AG04449 (cell line): Measurements from ENCODE around the gene EID3.
"Not testable (repeated sequence)": the region's sequence is repeated elsewhere in the genome, so short reads cannot be mapped to it uniquely, and the experiment has no call there.

Experiments
- CTCF ChIA-PET: fragments of 350-600 bp; formaldehyde crosslinking; extraction: SDS; loops from one replicate; lab custom pipeline; 2021; ENCODE audit warnings: antibody characterized with exemption; lab: Yijun Ruan, JAX
- POLR2A ChIA-PET: fragments of 400-600, 350-600 bp; formaldehyde crosslinking; extraction: SDS; loops from one replicate; lab custom pipeline; 2020; ENCODE audit warnings: antibody characterized with exemption, inconsistent platforms; lab: Yijun Ruan, JAX
- DNase-seq: peaks from one replicate; pipeline ENCODE4 v3.0.0-alpha.2; 2010; ENCODE audit warnings: low read depth, low spot score
- H3K4me3 ChIP-seq: 2 replicates; pipeline ENCODE4 v1.5.1; 2011; ENCODE audit warnings: low read depth, mild to moderate bottlenecking, control low read depth, low read length
- CTCF ChIP-seq: IDR thresholded peaks from one replicate; pipeline ENCODE4 v1.5.1; 2011; ENCODE audit warnings: mild to moderate bottlenecking, moderate library complexity, low read length, control low read depth, inconsistent platforms; ENCODE audit not compliant: insufficient read depth; ENCODE audit errors: missing control alignments

Gene EID3

DNA sequence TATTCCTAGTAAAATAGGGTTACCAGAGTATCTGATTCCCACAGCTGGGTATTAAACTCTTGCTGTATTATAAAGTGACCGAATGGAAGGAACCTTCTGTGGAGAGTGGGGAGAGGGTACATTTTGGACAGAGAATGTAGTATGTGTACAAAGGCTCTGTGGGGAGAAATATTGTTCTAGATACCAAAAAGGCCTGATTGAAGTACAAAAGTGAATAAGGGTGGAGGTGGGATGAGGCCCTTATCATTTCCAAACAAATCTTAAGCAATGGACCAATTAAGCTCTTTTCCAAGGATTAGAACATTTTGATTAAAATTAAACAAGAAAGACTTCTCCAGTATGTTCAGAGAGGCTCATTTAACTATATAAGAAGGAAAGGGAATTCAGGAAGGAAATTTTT, 20.4 kb downstream of the EID3 start:
- no peak for TF ChIP-seq CTCF
- H3K4me3 ChIP-seq: no peak overlapping the region
- ChIA-PET CTCF (no interaction called here), POLR2A (no interaction called here)
- no peak for DNase-seq

GRCh38 chr12:104328278-104328677, 24.7 kb downstream of the EID3 start:
- H3K4me3 ChIP-seq, DNase-seq, POLR2A ChIA-PET: not testable (repeated sequence)
- CTCF ChIA-PET: interaction anchor here (2.1 kb wide), 1 partner anchor 11 kb away, joined by 7 read pairs; no protein-coding TSS in a partner anchor

DNA sequence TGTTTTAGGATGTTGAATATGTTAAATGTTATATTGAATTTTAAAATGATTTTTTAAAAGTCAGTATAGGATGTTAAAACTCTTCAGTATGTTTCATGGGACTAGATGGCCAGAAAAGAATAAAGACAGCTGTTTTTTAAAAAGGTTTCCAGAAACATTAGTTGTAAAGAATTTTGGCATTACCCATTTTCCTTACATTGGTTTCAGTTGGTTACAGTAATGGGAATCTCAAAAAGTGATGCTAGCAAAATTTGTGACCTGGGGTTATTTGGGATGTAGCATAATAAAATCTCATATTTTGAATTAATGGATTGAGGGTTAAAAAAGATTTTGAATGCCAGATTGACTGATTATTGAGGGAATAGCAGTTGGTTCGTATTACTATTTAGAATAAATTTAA, 25.3 kb downstream of the EID3 start:
- POLR2A ChIA-PET: no interaction called here
- no peak for TF ChIP-seq CTCF
- CTCF ChIA-PET: interaction anchor here (2.1 kb wide), 1 partner anchor 11 kb away, joined by 7 read pairs; no protein-coding TSS in a partner anchor
- H3K4me3 ChIP-seq: no peak overlapping the region
- no peak for DNase-seq

- POLR2A ChIA-PET: interaction anchor here (0.6 kb wide), 1 partner anchor 19 kb away, joined by 4 read pairs; no protein-coding TSS in a partner anchor
- TF ChIP-seq CTCF: no peak
- no peak overlapping the region for H3K4me3 ChIP-seq
- DNase-seq: no peak
- CTCF ChIA-PET: interaction anchor here (2.1 kb wide), 1 partner anchor 10 kb away, joined by 7 read pairs; no protein-coding TSS in a partner anchor
Measured at GRCh38 chr12:104329707-104330532, 26.4 kb downstream of the EID3 start.

DNA sequence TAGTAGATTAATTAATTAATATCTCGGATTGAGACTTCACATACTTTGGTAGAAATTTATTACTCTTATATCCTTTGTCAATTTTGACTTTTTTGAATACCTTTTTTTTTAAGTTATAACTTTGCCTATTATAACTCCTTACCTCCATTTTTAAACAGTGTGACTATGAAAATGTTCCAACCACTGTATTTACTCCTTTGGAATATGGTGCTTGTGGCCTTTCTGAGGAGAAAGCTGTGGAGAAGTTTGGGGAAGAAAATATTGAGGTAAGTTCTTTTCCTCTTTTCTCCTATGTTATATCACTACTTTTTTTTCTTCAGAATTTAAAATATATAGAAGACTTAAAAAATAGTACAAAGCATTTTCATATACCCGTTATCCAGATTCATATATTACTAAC, 27.8 kb downstream of the EID3 start:
- ChIA-PET POLR2A (no interaction called here), CTCF (no interaction called here)
- no peak for TF ChIP-seq CTCF
- no peak overlapping the region for H3K4me3 ChIP-seq
- DNase-seq: no peak

GRCh38 chr12:104332273-104332672, 28.7 kb downstream of the EID3 start:
- DNase-seq, CTCF ChIA-PET, H3K4me3 ChIP-seq, POLR2A ChIA-PET: not testable (repeated sequence)

DNA sequence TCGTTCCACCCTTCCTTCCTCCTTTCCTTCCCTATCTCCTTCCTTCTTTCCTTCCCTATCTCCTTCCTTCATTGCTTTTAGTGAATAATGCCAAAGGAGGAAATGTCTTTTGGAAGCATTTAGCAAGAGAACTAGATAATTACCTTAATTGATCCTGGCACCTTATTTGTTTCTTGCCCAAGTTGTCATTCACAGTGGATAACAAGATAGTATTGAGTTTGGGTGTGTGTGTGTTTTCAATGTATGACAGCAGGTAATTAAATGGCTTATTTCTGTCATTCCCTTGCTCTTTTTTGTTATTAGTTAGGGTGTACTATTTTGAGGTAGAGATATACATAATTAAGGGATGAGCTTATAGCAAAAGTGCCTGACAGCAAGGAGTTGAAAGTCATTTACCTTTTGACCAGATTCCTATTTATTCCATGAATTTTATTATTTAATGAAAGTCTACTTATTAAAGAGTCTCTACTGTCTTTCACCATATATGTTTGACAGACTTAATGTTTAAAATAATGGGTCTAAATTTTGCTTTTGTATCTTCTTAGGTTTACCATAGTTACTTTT, 30.2 kb downstream of the EID3 start:
- no peak overlapping the region for H3K4me3 ChIP-seq
- DNase-seq: no peak
- TF ChIP-seq CTCF: no peak
- ChIA-PET POLR2A (no interaction called here), CTCF (interaction anchor here (1.2 kb wide), 1 partner anchor 118 kb away, joined by 3 read pairs; the partner anchor contains the start of gene TXNRD1)
